GM18907 (cell line): Measurements from ENCODE around the gene DISC1.

Experiments used
- ATAC-seq: cut with Tn5 transposase; IDR thresholded peaks from one replicate; pipeline ENCODE4 v1.9.1; 2021; ENCODE audit warnings: mild to moderate bottlenecking, moderate library complexity; ENCODE audit not compliant: unreplicated experiment

DISC1 gene

GRCh38 chr1:231921646-231922345, 295.2 kb downstream of the DISC1 start:
- no peak for ATAC-seq

GRCh38 chr1:231923491-231924041, 297.0 kb downstream of the DISC1 start:
- no peak for ATAC-seq

- ATAC-seq, result no peak
Measured at GRCh38 chr1:231924180-231924579, 297.6 kb downstream of the DISC1 start.

DNA sequence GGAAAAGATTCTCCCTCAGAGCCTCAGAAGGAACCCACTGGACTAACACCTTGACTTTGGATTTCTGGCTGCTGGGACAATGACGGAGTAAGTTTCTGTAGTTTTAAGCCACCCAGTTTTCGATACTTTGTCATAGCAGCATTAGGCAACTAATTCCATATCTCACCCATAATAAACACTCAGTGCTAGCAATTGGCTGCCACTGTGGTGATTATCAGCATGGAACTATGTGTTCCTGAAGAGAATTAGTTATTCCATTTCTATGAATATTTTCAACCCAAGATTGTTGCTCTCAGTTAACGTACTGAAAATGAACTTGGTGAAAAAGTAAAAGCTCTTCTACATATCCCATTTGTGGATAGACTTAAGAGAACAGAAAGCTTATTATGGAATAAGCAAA, 299.3 kb downstream of the DISC1 start:
- ATAC-seq, result no peak

DNA sequence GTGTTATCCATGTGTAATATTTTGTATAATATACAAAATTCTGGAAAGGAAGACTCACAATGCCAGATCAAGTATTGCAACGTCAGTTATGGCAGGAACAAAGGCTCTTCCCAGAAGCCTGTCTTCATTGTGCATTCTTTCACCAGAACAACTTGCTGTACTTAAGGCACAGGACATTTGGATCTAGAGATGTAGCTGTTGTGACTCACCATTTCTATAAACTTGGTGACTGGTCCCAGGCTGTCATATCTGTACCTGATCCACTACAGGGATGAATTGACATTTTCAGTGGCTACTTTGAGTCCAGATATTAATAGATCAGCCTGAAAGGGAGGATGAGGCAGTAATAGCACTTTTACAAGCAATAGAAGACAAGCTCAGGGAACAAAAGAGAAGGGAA, 299.8 kb downstream of the DISC1 start:
- no peak for ATAC-seq

GRCh38 chr1:231926933-231927332, 300.3 kb downstream of the DISC1 start:
- ATAC-seq, result no peak

- ATAC-seq, result no peak
Measured at GRCh38 chr1:231927431-231927830, 300.8 kb downstream of the DISC1 start.

- ATAC-seq, result no peak
Measured at GRCh38 chr1:231929311-231929710, 302.7 kb downstream of the DISC1 start.

GRCh38 chr1:231930257-231930947, 303.8 kb downstream of the DISC1 start:
- no peak for ATAC-seq

DNA sequence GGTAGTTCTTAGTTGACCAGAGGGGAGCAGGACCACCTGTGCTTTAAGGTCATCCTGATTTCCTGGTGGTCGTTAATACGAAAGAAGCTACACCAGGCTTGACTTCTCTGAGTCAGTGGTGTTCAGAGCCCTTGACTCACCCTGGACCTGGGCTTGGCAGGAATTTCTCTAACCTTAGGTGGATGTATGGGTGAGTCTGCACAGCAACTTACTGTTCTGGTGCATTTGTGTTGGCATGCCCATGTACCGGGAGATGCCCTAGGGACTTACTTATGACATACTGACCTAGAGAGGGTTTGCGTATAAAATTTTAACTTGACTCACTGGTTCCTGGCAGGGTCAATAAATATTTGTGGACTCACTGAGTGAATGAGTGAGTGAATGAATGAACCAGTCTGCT, 304.6 kb downstream of the DISC1 start:
- ATAC-seq, result no peak

GRCh38 chr1:231931846-231932454, 305.4 kb downstream of the DISC1 start:
- no peak for ATAC-seq

GRCh38 chr1:231933711-231934626, 307.4 kb downstream of the DISC1 start:
- ATAC-seq, result no peak

DNA sequence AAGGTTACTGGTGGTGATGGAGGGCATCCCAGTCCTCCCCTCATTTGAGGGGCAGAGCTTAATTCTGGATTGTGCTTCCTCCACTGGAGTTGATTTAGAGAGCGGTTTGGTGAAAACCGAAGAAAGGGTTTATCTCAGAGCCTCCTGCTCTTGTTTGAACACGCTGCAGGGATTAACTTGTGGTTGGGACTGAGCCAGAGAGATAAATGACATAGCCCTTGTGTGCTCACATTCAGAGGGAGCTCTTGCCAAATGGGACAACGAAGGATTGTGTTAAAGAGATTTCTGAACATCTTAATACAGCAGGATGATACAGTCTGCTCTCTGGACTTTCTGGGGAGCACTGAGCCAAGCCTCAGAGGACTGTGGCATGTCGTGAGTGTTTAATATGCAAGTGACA, 308.2 kb downstream of the DISC1 start:
- ATAC-seq, result no peak

GRCh38 chr1:231935856-231936255, 309.3 kb downstream of the DISC1 start:
- no peak for ATAC-seq

- no peak for ATAC-seq
Measured at GRCh38 chr1:231936983-231937775, 310.6 kb downstream of the DISC1 start.

DNA sequence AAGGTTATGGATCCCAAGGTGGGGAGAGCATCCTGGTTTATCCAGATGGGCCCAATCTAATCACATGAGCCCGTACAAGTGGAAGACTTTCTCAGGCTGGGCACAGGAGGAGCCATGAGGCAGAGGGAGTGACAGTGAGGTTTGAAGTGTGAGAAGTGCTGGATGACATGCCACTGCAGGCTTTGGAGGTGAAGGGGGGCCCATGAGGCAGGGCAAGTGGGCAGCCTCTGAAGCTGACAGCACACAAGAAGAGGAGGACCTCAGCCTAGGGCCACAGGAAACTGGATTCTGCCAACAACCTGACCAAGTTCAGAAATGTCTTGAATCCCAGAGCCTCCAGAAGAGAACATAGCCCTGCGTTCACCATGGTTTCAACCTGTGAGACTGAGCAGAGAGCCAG, 311.6 kb downstream of the DISC1 start:
- no peak for ATAC-seq

DNA sequence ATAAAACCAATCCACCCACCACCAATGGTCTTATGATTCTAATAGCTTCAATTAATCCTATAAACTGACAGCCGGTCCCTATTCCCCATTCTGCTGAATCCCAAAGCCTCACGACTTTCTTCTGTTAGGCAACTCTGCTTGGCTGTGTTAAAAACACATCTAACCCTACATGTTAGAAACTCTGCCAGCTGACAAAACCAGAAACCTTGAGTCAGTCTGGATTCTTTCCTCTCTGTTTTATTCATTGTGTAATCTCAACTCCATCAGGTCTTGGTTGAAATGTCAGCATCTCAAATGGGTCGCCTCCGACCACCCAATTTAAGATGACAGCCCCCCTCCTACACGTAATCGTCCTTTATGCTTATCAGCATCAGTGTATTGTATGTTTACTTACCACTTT, 312.1 kb downstream of the DISC1 start:
- no peak for ATAC-seq

DNA sequence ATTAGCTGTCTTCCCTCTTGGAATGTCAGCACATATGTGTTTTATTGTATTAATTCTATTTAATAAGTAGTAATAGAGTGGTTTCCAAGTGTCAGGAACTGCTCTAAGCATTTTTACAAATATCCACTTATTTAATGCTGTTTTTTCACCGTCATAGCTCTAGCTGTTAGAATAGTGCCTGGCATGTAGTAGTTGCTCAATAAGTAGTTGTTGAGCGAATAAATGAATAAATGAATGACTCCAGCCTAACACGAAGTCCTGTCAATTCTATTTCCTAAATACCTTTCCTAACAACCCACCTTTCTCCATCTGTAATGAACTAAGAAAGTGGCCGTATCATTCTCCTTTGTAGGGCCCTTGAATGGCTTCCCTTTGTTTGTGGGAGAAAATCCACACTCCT, 312.5 kb downstream of the DISC1 start:
- ATAC-seq, result no peak

GRCh38 chr1:231940116-231940515, 313.5 kb downstream of the DISC1 start:
- ATAC-seq, result no peak

DNA sequence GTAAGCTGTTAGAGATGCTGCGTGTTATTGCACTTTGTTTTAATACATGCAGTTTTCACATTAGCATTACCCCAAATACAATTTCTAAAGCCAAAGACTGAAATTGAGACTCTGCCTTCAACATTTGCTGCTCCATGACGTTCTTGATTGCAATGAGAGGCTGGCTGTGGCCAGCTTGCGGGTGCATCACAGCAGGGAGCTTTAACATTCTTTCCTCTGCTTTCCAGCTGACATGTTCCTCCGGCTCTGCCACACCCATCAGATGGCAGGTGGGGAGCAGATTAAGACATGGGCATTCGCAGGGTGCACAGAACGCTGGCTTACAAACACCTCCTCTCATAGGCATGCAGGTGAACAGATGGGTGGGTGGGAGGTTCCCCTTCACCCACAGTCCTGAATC, 314.1 kb downstream of the DISC1 start:
- ATAC-seq, result no peak
